GM19099 (cell line): ENCODE data around the gene PLCG2.
A peak's percentile ranks its signal among the peaks of the same experiment; 100 is the strongest.

ENCODE experiments used
- POLR2A ChIP-seq: IDR thresholded peaks from 3 replicates; pipeline ENCODE4 v1.6.1; 2011; ENCODE audit warnings: low read depth; ENCODE audit not compliant: insufficient read length; ENCODE audit errors: extremely low read depth

PLCG2 gene

GRCh38 chr16:82008957-82009592, 230.0 kb downstream of the PLCG2 start:
- TF ChIP-seq POLR2A, result no peak

- TF ChIP-seq POLR2A, result no peak
Observed at GRCh38 chr16:82010649-82011048, 231.6 kb downstream of the PLCG2 start.

GRCh38 chr16:82011199-82011641, 232.1 kb downstream of the PLCG2 start, which contains the start of gene SDR42E1:
Gene SDR42E1, minus strand, starts transcription at chr16:82011470. Its CDS starts 10,612 bp downstream, at chr16:82000858.
- TF ChIP-seq POLR2A, result peak; percentile 59
